B cell (primary cell): ENCODE results near the gene PROP1.

Source experiments
- EZH2 ChIP-seq: IDR thresholded peaks from 2 replicates; pipeline ENCODE4 v1.6.1; 2012; ENCODE audit warnings: borderline replicate concordance, low read depth, mild to moderate bottlenecking, moderate library complexity, low read length; ENCODE audit not compliant: insufficient read depth, poor library complexity, severe bottlenecking
- TF ChIP-seq, protein P1 (sequence below): fragments of 200-600 bp; IDR thresholded peaks from one replicate; pipeline ENCODE4 v1.8.0; 2022; ENCODE audit warnings: antibody characterized with exemption, mild to moderate bottlenecking

DNA sequence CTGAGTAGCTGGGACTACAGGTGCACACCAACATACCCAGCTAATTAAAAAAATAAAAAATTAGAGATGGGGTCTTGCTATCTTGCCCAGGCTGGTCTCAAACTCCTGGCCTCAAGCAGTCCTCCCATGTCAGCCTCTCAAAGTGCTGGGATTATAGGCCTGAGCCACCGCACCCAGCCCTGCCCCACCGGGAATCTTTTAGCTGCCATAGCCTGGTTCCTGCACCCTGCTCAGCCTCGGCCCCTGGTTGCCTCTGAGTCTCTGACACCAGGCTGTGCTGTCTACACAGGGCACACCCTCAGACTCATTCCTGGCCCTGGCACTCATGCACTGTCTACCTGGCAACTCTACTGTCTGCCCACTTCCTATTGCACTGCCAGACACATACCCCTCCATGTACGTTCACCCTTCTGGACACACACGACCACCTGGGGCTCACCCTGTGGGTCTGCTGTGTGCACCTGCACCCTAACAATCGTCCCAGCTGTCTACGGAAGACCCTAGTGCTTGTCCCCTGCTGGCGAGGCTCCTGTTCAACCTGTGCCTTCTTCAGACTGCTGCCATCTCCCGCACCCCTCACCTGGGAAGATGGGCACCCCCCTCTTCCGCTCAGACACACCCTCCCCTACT is 1.4 kb downstream of the PROP1 start:
- TF ChIP-seq, protein P1, sequence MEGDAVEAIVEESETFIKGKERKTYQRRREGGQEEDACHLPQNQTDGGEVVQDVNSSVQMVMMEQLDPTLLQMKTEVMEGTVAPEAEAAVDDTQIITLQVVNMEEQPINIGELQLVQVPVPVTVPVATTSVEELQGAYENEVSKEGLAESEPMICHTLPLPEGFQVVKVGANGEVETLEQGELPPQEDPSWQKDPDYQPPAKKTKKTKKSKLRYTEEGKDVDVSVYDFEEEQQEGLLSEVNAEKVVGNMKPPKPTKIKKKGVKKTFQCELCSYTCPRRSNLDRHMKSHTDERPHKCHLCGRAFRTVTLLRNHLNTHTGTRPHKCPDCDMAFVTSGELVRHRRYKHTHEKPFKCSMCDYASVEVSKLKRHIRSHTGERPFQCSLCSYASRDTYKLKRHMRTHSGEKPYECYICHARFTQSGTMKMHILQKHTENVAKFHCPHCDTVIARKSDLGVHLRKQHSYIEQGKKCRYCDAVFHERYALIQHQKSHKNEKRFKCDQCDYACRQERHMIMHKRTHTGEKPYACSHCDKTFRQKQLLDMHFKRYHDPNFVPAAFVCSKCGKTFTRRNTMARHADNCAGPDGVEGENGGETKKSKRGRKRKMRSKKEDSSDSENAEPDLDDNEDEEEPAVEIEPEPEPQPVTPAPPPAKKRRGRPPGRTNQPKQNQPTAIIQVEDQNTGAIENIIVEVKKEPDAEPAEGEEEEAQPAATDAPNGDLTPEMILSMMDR: no peak
- no peak for TF ChIP-seq EZH2
